B cell (primary cell): ENCODE measurements around the gene SH3GLB2. TPM values are rescaled to one million over a fixed set of nuclear protein-coding genes. Genes with fewer than 3 reads are reported as not detected.

Source experiments
- ATAC-seq: fragments of 200-7000 bp; cut with Tn5 transposase; one replicate; pipeline ENCODE4 v1.10.0; 2021; ENCODE audit warnings: low read depth, mild to moderate bottlenecking, moderate number of reproducible peaks, moderate library complexity
- CTCF ChIA-PET: fragments of 350-600 bp; sonication (Branson Sonifier 250); formaldehyde crosslinking; loops from one replicate; lab custom pipeline; 2021; ENCODE audit warnings: antibody characterized with exemption, inconsistent platforms; lab: Charles Lee
- POLR2A ChIA-PET: fragments of 350-600 bp; sonication (Branson Sonifier 250); formaldehyde crosslinking; loops from one replicate; lab custom pipeline; 2021; ENCODE audit warnings: antibody characterized with exemption; lab: Charles Lee
- DNase-seq: peaks from one replicate; pipeline ENCODE4 v3.0.0; 2013
- H2AFZ ChIP-seq: 2 replicates; pipeline ENCODE4 v1.6.1; 2012; ENCODE audit warnings: mild to moderate bottlenecking, low read depth, low read length; ENCODE audit not compliant: insufficient read depth, poor library complexity, severe bottlenecking
- H3K27ac ChIP-seq, 2 donors: 1 replicate in 1 of 2; 2 replicates in 1 of 2; pipeline ENCODE4 v1.5.1; 2012 to 2013; ENCODE audit warnings: low read length in 2 of 2, mild to moderate bottlenecking in 2 of 2, moderate library complexity in 1 of 2
- H3K27me3 ChIP-seq, 4 experiments: fragments of 200-600 bp in 1 of 4; sonication (generic) in 1 of 4; replicated peaks in 1 of 4; 1 replicate in 2 of 4; 2 replicates in 2 of 4; pipeline versions ENCODE4 v1.6.1 to v1.7.0; 2013 to 2016; ENCODE audit warnings: low read length in 3 of 4, mild to moderate bottlenecking in 2 of 4, mixed read lengths in 1 of 4, moderate library complexity in 1 of 4; ENCODE audit not compliant: insufficient read depth in 4 of 4, control insufficient read depth in 3 of 4; ENCODE audit errors: control extremely low read depth in 1 of 4
- H3K36me3 ChIP-seq, 2 experiments: replicated peaks in 1 of 2; 1 replicate in 1 of 2; 2 replicates in 1 of 2; pipeline versions ENCODE4 v1.6.1 to v1.7.1; 2013; ENCODE audit warnings: low read length in 1 of 2; ENCODE audit not compliant: insufficient read depth in 2 of 2, control insufficient read depth in 1 of 2; ENCODE audit errors: control extremely low read depth in 1 of 2, extremely low read depth in 1 of 2
- H3K4me1 ChIP-seq, 2 donors: fragments of 200-600 bp in 1 of 2; sonication (generic) in 1 of 2; 1 replicate in 1 of 2; 2 replicates in 1 of 2; pipeline versions ENCODE4 v1.5.1 to v1.6.1; 2013 to 2017; ENCODE audit warnings: low read length in 2 of 2; ENCODE audit not compliant: control insufficient read depth in 2 of 2, insufficient read depth in 2 of 2
- H3K4me2 ChIP-seq: replicated peaks from 2 replicates; pipeline ENCODE3; 2012; ENCODE audit warnings: mild to moderate bottlenecking, low read depth, low read length; ENCODE audit not compliant: poor library complexity, severe bottlenecking
- H3K4me3 ChIP-seq, 5 experiments: fragments of 200-600 bp in 1 of 5; sonication (generic) in 1 of 5; 1 replicate in 3 of 5; 2 replicates in 2 of 5; pipeline versions ENCODE4 v1.5.1 to v1.7.0; 2011 to 2016; ENCODE audit warnings: low read length in 4 of 5, mild to moderate bottlenecking in 4 of 5, low read depth in 2 of 5, control low read depth in 1 of 5, moderate library complexity in 1 of 5; ENCODE audit not compliant: insufficient read depth in 1 of 5; ENCODE audit errors: control extremely low read depth in 1 of 5, extremely low read depth in 1 of 5
- H3K79me2 ChIP-seq: fragments of 200-600 bp; sonication (generic); one replicate; pipeline ENCODE4 v1.6.0; 2016; ENCODE audit warnings: low read length; ENCODE audit not compliant: control insufficient read depth, insufficient read depth
- H3K9ac ChIP-seq: fragments of 200-600 bp; sonication (generic); 2 replicates; pipeline ENCODE4 v1.6.1; 2017; ENCODE audit warnings: mild to moderate bottlenecking, low read length, moderate library complexity
- H3K9me3 ChIP-seq, 3 donors: one replicate each; pipeline versions ENCODE4 v1.6.1 to v1.7.1; 2013; ENCODE audit warnings: low read length in 2 of 3; ENCODE audit not compliant: control insufficient read depth in 2 of 3, insufficient read depth in 1 of 3; ENCODE audit errors: control extremely low read depth in 1 of 3
- H4K20me1 ChIP-seq: 2 replicates; pipeline ENCODE4 v1.6.0; 2012; ENCODE audit warnings: mild to moderate bottlenecking, low read length; ENCODE audit not compliant: insufficient read depth, control insufficient read depth, poor library complexity, severe bottlenecking
- H3K27ac Mint-ChIP-seq: one replicate; pipeline ENCODE4 v1.8.0; 2021; ENCODE audit warnings: mixed read lengths
- H3K27me3 Mint-ChIP-seq: one replicate; pipeline ENCODE4 v1.8.0; 2021; ENCODE audit warnings: mixed read lengths
- H3K4me1 Mint-ChIP-seq: one replicate; pipeline ENCODE4 v1.8.0; 2021; ENCODE audit warnings: mixed read lengths
- H3K4me3 Mint-ChIP-seq: one replicate; pipeline ENCODE4 v1.8.0; 2021; ENCODE audit warnings: mixed read lengths
- H3K9me3 Mint-ChIP-seq: one replicate; pipeline ENCODE4 v1.8.0; 2022; ENCODE audit warnings: mixed read lengths; ENCODE audit not compliant: insufficient read depth
- CTCF ChIP-seq: fragments of 200-600 bp; IDR thresholded peaks from one replicate; pipeline ENCODE4 v1.8.0; 2022; ENCODE audit warnings: antibody characterized with exemption, mild to moderate bottlenecking
- EZH2 ChIP-seq: IDR thresholded peaks from 2 replicates; pipeline ENCODE4 v1.6.1; 2012; ENCODE audit warnings: borderline replicate concordance, low read depth, mild to moderate bottlenecking, moderate library complexity, low read length; ENCODE audit not compliant: insufficient read depth, poor library complexity, severe bottlenecking
- WGBS: methylation state at CpG from one replicate; pipeline ENCODE4 v1.1.5; 2013; ENCODE audit warnings: missing lambda C conversion rate; ENCODE audit not compliant: insufficient coverage; 5-methylcytosine and 5-hydroxymethylcytosine counted together
- intact Hi-C: fragments of 100-400 bp; cut with micrococcal nuclease; formaldehyde crosslinking; loops from one replicate; pipeline ENCODE4 v1.10.0; 2022
- polyA plus RNA-seq: library from polyadenylated mRNA; depleted of rRNA; stranded (reverse); fragments of >200 nt; gene quantifications from 2 replicates; pipeline ENCODE4 v1.2.3, GENCODE V29; 2012
- total RNA-seq, 2 donors: library from RNA; stranded (reverse); fragments of 120-200 nt in 1 of 2; gene quantifications; 1 replicate in 1 of 2; 2 replicates in 1 of 2; pipeline versions ENCODE4 v1.2.3 to v1.2.4, GENCODE V29; 2013 to 2022

SH3GLB2 gene
- total and polyA plus RNA-seq, 2 donors (not counting 1 experiment from before 2014, with no cell fraction given) = 110 to 176 TPM

- Histone ChIP-seq H4K20me1 (peaks cover 33% of the 10 kb centered on the region), H3K4me2 (no peak overlapping the region), H3K27me3 (no peaks in the 10 kb centered on the region), H3K9me3 (no peaks in the 10 kb centered on the region), H3K4me3 (no peak overlapping the region), H3K4me1 (peaks cover 11 to 31% of the 10 kb centered on the region in 2 donors), H3K27ac (no peak overlapping the region), H3K36me3 (peaks cover 0 to 2% of the 10 kb centered on the region in 2 experiments), H3K79me2 (peaks cover 42% of the 10 kb centered on the region), H2AFZ (no peak overlapping the region), H3K9ac (no peak overlapping the region)
- CTCF ChIA-PET = interaction anchor here (1.4 to 1.9 kb wide), 2 partner anchors 18 to 20 kb away, joined by 4 to 6 read pairs; no protein-coding TSS in a partner anchor
- POLR2A ChIA-PET = interaction anchor here (0.7 kb wide), 1 partner anchor 40 kb away, joined by 5 read pairs; no protein-coding TSS in a partner anchor
- Mint-ChIP-seq H3K9me3 (no peaks in the 10 kb centered on the region), H3K27ac (peak overlapping the region; percentile 17), H3K27me3 (no peaks in the 10 kb centered on the region), H3K4me3 (no peak overlapping the region), H3K4me1 (peaks cover 33% of the 10 kb centered on the region)
- ATAC-seq (no peak), DNase-seq (peak; percentile 5)
- 95% methylated on average over 16 of the region's 16 CpGs for WGBS
- TF ChIP-seq CTCF (no peak), EZH2 (no peak)
- intact Hi-C loops = no loop called here
Observed at GRCh38 chr9:129023036-129023907, 4.9 kb downstream of the SH3GLB2 start.

- ChIA-PET CTCF (interaction anchor here (1.4 to 1.9 kb wide), 2 partner anchors 16 to 19 kb away, joined by 4 to 6 read pairs; no protein-coding TSS in a partner anchor), POLR2A (no interaction called here)
- peak overlapping the region; percentile 50 for H3K27ac Mint-ChIP-seq
Observed at GRCh38 chr9:129022037-129022436, 6.1 kb downstream of the SH3GLB2 start.

More at GRCh38 chr9:129022037-129022436, 6.1 kb downstream of the SH3GLB2 start:
- H3K4me3 ChIP-seq = no peak overlapping the region
- ATAC-seq (no peak), DNase-seq (peak; percentile 4)
- Mint-ChIP-seq H3K27me3 (no peaks in the 10 kb centered on the region), H3K4me3 (peak overlapping the region; percentile 29), H3K9me3 (no peaks in the 10 kb centered on the region), H3K4me1 (peaks cover 28% of the 10 kb centered on the region)
- H3K4me2 ChIP-seq = no peak overlapping the region
- no peaks in the 10 kb centered on the region for H3K27me3 ChIP-seq
- H3K27ac ChIP-seq = no peak overlapping the region
- TF ChIP-seq EZH2 (no peak), CTCF (no peak)
- H3K79me2 ChIP-seq = peaks cover 34% of the 10 kb centered on the region
- WGBS = 98% methylated on average over 8 of the region's 9 CpGs
- no peak overlapping the region for H3K9ac ChIP-seq
- peaks cover 5 to 23% of the 10 kb centered on the region in 2 donors for H3K4me1 ChIP-seq
- H4K20me1 ChIP-seq = peaks cover 27% of the 10 kb centered on the region
- no peak overlapping the region for H2AFZ ChIP-seq
- H3K9me3 ChIP-seq = no peaks in the 10 kb centered on the region
- intact Hi-C loops = no loop called here
- peaks cover 0 to 5% of the 10 kb centered on the region in 2 experiments for H3K36me3 ChIP-seq
